CD14-positive monocyte (primary cell): ENCODE measurements around the gene RAB11FIP3. TPM values are rescaled to one million over a fixed set of nuclear protein-coding genes. Genes with fewer than 3 reads are reported as not detected.
"Not testable (repeated sequence)": the region's sequence is repeated elsewhere in the genome, so short reads cannot be mapped to it uniquely, and the experiment has no call there.

Source experiments
- DNase-seq, 3 donors: peaks; one replicate each; pipeline ENCODE4 v3.0.0-alpha.2; 2011 to 2022
- H2AFZ ChIP-seq: 2 replicates; pipeline ENCODE4 v1.6.0; 2012; ENCODE audit warnings: mild to moderate bottlenecking, low read depth, low read length, inconsistent platforms; ENCODE audit not compliant: insufficient read depth, poor library complexity, severe bottlenecking
- H3K27ac ChIP-seq, 2 donors: 1 replicate in 1 of 2; 2 replicates in 1 of 2; pipeline ENCODE4 v1.5.1; 2012 to 2013; ENCODE audit warnings: low read length in 2 of 2, control low read depth in 1 of 2, inconsistent platforms in 1 of 2, low read depth in 1 of 2, mild to moderate bottlenecking in 1 of 2
- H3K27me3 ChIP-seq, 2 donors: one replicate each; pipeline versions ENCODE4 v1.6.0 to v1.6.1; 2011 to 2013; ENCODE audit warnings: low read length in 2 of 2; ENCODE audit not compliant: control insufficient read depth in 2 of 2, insufficient read depth in 2 of 2
- H3K36me3 ChIP-seq, 2 donors: replicated peaks in 1 of 2; 1 replicate in 1 of 2; 2 replicates in 1 of 2; pipeline versions ENCODE4 v1.5.1 to v1.6.1; 2012 to 2013; ENCODE audit warnings: low read length in 2 of 2, control low read depth in 1 of 2, inconsistent platforms in 1 of 2, mild to moderate bottlenecking in 1 of 2; ENCODE audit not compliant: insufficient read depth in 2 of 2, control insufficient read depth in 1 of 2
- H3K4me1 ChIP-seq, 2 donors: 1 replicate in 1 of 2; 2 replicates in 1 of 2; pipeline versions ENCODE4 v1.5.1 to v1.6.1; 2012 to 2013; ENCODE audit warnings: low read length in 2 of 2, control low read depth in 1 of 2, inconsistent platforms in 1 of 2, mild to moderate bottlenecking in 1 of 2, moderate library complexity in 1 of 2; ENCODE audit not compliant: insufficient read depth in 2 of 2, control insufficient read depth in 1 of 2
- H3K4me2 ChIP-seq: replicated peaks from 2 replicates; pipeline ENCODE3; 2012; ENCODE audit warnings: low read length, moderate library complexity, mild to moderate bottlenecking; ENCODE audit not compliant: poor library complexity, severe bottlenecking; ENCODE audit errors: extremely low read depth
- H3K4me3 ChIP-seq, 3 experiments: fragments of 200-600 bp in 1 of 3; sonication (generic) in 1 of 3; replicated peaks in 1 of 3; 1 replicate in 2 of 3; 2 replicates in 1 of 3; pipeline ENCODE4 v1.5.1; 2011 to 2013; ENCODE audit warnings: low read length in 3 of 3, mild to moderate bottlenecking in 3 of 3, control low read depth in 2 of 3, low read depth in 2 of 3, inconsistent platforms in 1 of 3, moderate library complexity in 1 of 3
- H3K79me2 ChIP-seq: 2 replicates; pipeline ENCODE4 v1.6.0; 2012; ENCODE audit warnings: mild to moderate bottlenecking, control low read depth, inconsistent platforms, low read length, moderate library complexity; ENCODE audit not compliant: insufficient read depth
- H3K9ac ChIP-seq: 2 replicates; pipeline ENCODE4 v1.6.0; 2017; ENCODE audit warnings: low read length, mild to moderate bottlenecking; ENCODE audit not compliant: insufficient read depth, poor library complexity, severe bottlenecking
- H3K9me3 ChIP-seq, 2 donors: replicated peaks in 1 of 2; 1 replicate in 1 of 2; 2 replicates in 1 of 2; pipeline versions ENCODE4 v1.5.1 to v1.6.1; 2012 to 2013; ENCODE audit warnings: low read length in 2 of 2, control low read depth in 1 of 2; ENCODE audit not compliant: control insufficient read depth in 1 of 2, insufficient read depth in 1 of 2
- H4K20me1 ChIP-seq: 2 replicates; pipeline ENCODE4 v1.6.0; 2012; ENCODE audit warnings: mild to moderate bottlenecking, low read length, control low read depth, moderate library complexity; ENCODE audit not compliant: insufficient read depth
- H3K27ac Mint-ChIP-seq, 7 donors: one replicate each; pipeline ENCODE4 v1.8.0; 2020; ENCODE audit warnings: mild to moderate bottlenecking in 7 of 7, mixed read lengths in 7 of 7, moderate library complexity in 6 of 7, inconsistent platforms in 2 of 7
- H3K27me3 Mint-ChIP-seq, 3 donors: one replicate each; pipeline ENCODE4 v1.8.0; 2021 to 2022; ENCODE audit warnings: low read depth in 3 of 3, mild to moderate bottlenecking in 3 of 3, mixed read lengths in 3 of 3, moderate library complexity in 3 of 3, inconsistent platforms in 1 of 3
- H3K36me3 Mint-ChIP-seq, 2 donors: one replicate each; pipeline ENCODE4 v1.8.0; 2020; ENCODE audit warnings: mixed read lengths in 2 of 2, inconsistent platforms in 1 of 2, mild to moderate bottlenecking in 1 of 2
- H3K4me1 Mint-ChIP-seq: one replicate; pipeline ENCODE4 v1.8.0; 2020; ENCODE audit warnings: mild to moderate bottlenecking, mixed read lengths
- H3K4me3 Mint-ChIP-seq, 2 donors: one replicate each; pipeline ENCODE4 v1.8.0; 2020; ENCODE audit warnings: mild to moderate bottlenecking in 2 of 2, mixed read lengths in 2 of 2, moderate library complexity in 1 of 2
- H3K9me3 Mint-ChIP-seq, 7 donors: one replicate each; pipeline ENCODE4 v1.8.0; 2020 to 2022; ENCODE audit warnings: mixed read lengths in 7 of 7, mild to moderate bottlenecking in 6 of 7, moderate library complexity in 6 of 7, inconsistent platforms in 2 of 7
- WGBS: methylation state at CpG from one replicate; pipeline ENCODE4 v1.1.5; 2013; ENCODE audit warnings: missing lambda C conversion rate; ENCODE audit not compliant: insufficient coverage; 5-methylcytosine and 5-hydroxymethylcytosine counted together
- intact Hi-C, 2 donors: fragments of 100-400 bp; cut with micrococcal nuclease; formaldehyde crosslinking; loops; one replicate each; pipeline versions ENCODE4 v1.15.0 to v1.15.1; 2023
- polyA plus RNA-seq, 3 donors: library from polyadenylated mRNA; depleted of rRNA in 1 of 3; unstranded in 2 of 3; stranded (reverse) in 1 of 3; fragments of 300-500 nt in 2 of 3; fragments of >200 nt in 1 of 3; fragmentation: Illumina TruSeq in 2 of 3; gene quantifications; 1 replicate in 2 of 3; 2 replicates in 1 of 3; pipeline ENCODE4 v1.2.3, GENCODE V29; 2012 to 2021
- TF ChIP-seq, protein P1 (sequence below): fragments of 200-600 bp; IDR thresholded peaks from one replicate; pipeline ENCODE4 v1.8.0; 2022; ENCODE audit warnings: antibody characterized with exemption, mild to moderate bottlenecking

RAB11FIP3 gene
- polyA plus RNA-seq, 3 donors = 0.37 to 7.5 (median 0.49) TPM

DNA sequence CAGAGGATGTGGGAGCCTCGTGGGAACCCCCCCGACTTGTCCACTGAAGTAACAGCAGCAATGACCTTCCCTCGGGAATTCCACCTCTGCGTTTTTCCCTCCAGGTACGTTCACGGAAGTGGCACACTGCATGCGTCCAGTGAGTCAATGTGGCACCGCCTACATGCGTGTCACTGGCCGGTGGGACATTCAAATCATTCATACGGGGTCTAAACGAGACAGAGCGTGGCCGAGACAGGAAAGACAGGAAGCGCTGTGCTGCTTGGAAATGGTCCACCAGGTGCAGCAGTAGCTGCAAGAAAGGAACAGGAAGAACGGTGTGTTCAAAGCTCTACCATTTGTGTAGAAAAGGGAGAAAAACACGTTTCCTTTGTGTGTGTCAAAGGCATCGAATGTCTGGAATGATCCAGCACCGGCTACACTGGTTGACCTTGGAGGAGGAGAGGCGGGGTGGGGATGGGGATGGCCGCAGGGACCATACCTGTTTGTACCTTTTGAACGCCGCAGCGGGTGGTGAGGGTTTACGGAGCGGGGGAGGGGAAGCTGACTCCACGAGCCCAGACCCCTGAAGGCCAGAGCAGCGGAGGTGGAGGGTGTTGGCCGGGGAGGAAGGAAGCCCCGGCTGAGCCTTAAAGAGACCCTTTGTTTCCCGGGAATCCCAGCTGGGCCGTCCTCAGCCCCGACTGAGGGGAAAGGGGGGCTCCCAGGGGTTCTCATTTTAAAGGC is 42.0 kb upstream of the RAB11FIP3 start:
- Histone ChIP-seq H2AFZ (peak overlapping the region; percentile 69), H3K27me3 (no peaks in the 10 kb centered on the region), H3K9ac (peak overlapping the region; percentile 39), H3K9me3 (no peaks in the 10 kb centered on the region), H3K27ac (peak overlapping the region; percentile 53 to 63), H3K4me1 (peaks cover 39 to 52% of the 10 kb centered on the region in 2 donors), H3K4me2 (peak overlapping the region; percentile 99), H4K20me1 (peaks cover 28% of the 10 kb centered on the region), H3K4me3 (peak overlapping the region; percentile 50 to 92 (median 68)), H3K36me3 (peaks cover 0 to 2% of the 10 kb centered on the region in 2 donors), H3K79me2 (peaks cover 35% of the 10 kb centered on the region)
- DNase-seq = peak; percentile 41 to 87 (median 73)
- WGBS = 16% methylated on average over 31 of the region's 33 CpGs
- TF ChIP-seq, protein P1, sequence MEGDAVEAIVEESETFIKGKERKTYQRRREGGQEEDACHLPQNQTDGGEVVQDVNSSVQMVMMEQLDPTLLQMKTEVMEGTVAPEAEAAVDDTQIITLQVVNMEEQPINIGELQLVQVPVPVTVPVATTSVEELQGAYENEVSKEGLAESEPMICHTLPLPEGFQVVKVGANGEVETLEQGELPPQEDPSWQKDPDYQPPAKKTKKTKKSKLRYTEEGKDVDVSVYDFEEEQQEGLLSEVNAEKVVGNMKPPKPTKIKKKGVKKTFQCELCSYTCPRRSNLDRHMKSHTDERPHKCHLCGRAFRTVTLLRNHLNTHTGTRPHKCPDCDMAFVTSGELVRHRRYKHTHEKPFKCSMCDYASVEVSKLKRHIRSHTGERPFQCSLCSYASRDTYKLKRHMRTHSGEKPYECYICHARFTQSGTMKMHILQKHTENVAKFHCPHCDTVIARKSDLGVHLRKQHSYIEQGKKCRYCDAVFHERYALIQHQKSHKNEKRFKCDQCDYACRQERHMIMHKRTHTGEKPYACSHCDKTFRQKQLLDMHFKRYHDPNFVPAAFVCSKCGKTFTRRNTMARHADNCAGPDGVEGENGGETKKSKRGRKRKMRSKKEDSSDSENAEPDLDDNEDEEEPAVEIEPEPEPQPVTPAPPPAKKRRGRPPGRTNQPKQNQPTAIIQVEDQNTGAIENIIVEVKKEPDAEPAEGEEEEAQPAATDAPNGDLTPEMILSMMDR = no peak
- H3K4me3 Mint-ChIP-seq = peak overlapping the region; percentile 91 to 92
- peaks cover 0 to 14% (median 11%) of the 10 kb centered on the region in 3 donors for H3K27me3 Mint-ChIP-seq
- no peaks in the 10 kb centered on the region for H3K9me3 Mint-ChIP-seq
- intact Hi-C loops = loop anchor here in 1 of 2 donors (2.0 kb wide), 1 partner anchor 31 kb away; the partner anchor contains the start of gene AXIN1
- peaks cover 39% of the 10 kb centered on the region for H3K4me1 Mint-ChIP-seq
- peak overlapping the region; percentile 77 to 92 (median 85) for H3K27ac Mint-ChIP-seq
- peaks cover 0 to 4% of the 10 kb centered on the region in 2 donors for H3K36me3 Mint-ChIP-seq

GRCh38 chr16:386641-387156 is 38.8 kb upstream of the RAB11FIP3 start:
- Mint-ChIP-seq H3K4me3 (no peak overlapping the region), H3K27me3 (peaks cover 0 to 13% (median 11%) of the 10 kb centered on the region in 3 donors), H3K36me3 (peaks cover 0 to 6% of the 10 kb centered on the region in 2 donors), H3K9me3 (peaks cover 0 to 1% (median 0%) of the 10 kb centered on the region in 7 donors), H3K27ac (peak overlapping the region in 1 of 7 donors; percentile 9), H3K4me1 (peaks cover 27% of the 10 kb centered on the region)
- intact Hi-C loops = no loop called here
- Histone ChIP-seq H3K4me3 (no peak overlapping the region), H3K79me2 (peaks cover 8% of the 10 kb centered on the region), H2AFZ (no peak overlapping the region), H3K36me3 (no peaks in the 10 kb centered on the region), H3K27me3 (no peaks in the 10 kb centered on the region), H3K9me3 (no peaks in the 10 kb centered on the region), H4K20me1 (no peaks in the 10 kb centered on the region), H3K4me1 (peaks cover 24 to 35% of the 10 kb centered on the region in 2 donors), H3K4me2 (no peak overlapping the region), H3K9ac (no peak overlapping the region), H3K27ac (no peak overlapping the region)
- 90% methylated on average over 18 of the region's 19 CpGs for WGBS
- DNase-seq = no peak
- TF ChIP-seq, protein P1 = no peak

DNA sequence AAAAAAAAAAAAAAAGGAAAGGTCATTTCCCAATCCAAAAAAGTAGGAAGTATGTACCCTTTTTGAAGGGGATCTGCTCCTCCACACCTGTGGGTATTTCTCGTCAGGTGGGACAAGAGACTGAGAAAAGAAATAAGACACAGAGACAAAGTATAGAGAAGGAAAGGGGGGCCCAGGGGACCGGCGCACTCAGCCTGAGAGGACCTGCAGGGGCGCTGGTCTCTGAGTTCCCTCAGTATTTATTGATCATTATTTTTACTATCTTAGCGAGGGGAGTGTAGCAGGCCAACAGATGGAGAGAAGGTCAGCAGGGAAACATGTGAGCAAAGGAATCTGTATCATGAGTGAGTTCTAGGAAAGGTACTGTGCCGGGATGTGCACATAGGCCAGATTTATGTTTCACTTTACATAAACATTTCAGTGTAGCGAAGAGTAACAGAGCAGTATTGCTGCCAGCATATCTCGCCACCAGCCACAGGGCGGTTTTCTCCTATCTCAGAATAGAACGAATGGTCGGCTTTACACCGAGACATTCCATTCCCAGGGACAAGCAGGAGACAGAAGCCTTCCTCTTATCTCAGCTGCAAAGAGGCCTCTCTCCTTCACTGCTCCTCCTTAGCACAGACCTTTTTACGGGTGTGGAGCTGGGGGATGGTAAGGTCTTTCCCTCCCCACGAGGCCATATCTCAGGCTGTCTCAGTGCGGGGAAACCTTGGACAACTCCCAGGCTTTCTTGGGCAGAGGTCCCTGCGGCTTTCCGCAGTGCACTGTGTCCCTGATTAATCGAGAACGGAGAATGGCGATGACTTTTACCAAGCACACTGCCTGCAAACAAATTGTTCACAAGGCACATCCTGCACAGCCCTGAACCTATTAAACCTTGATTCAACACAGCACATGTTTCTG is 37.4 kb upstream of the RAB11FIP3 start:
- H3K9ac ChIP-seq, H3K4me3 ChIP-seq, intact Hi-C loops, H3K27ac ChIP-seq, H3K4me3 Mint-ChIP-seq, H2AFZ ChIP-seq, H3K4me2 ChIP-seq, H3K9me3 ChIP-seq, H4K20me1 ChIP-seq, H3K36me3 Mint-ChIP-seq, DNase-seq, H3K27ac Mint-ChIP-seq, H3K79me2 ChIP-seq, H3K27me3 ChIP-seq, H3K9me3 Mint-ChIP-seq, H3K27me3 Mint-ChIP-seq, H3K36me3 ChIP-seq: not testable (repeated sequence)
- H3K4me1 Mint-ChIP-seq = peaks cover 27% of the 10 kb centered on the region
- peaks cover 27 to 35% of the 10 kb centered on the region in 2 donors for H3K4me1 ChIP-seq
- 92% methylated on average over 9 of the region's 20 CpGs for WGBS
